Caco-2 (cell line): ENCODE results near the gene RRAGD. TPM values are rescaled to one million over a fixed set of nuclear protein-coding genes. Genes with fewer than 3 reads are reported as not detected.

Experiments
- BruUV-seq: library from RNA; stranded (reverse); fragments of 400-500 nt; replicated peaks from 2 replicates; lab custom pipeline; 2021; lab: Mats Ljungman, UMichigan
- CTCF ChIA-PET: fragments of 300-600 bp; sonication (Branson Sonifier 250); formaldehyde crosslinking; loops from one replicate; lab custom pipeline; 2022; ENCODE audit warnings: antibody characterized with exemption; lab: Charles Lee
- POLR2A ChIA-PET: fragments of 300-600 bp; sonication (Branson Sonifier 250); formaldehyde crosslinking; loops from one replicate; lab custom pipeline; 2022; ENCODE audit warnings: antibody characterized with exemption; lab: Charles Lee
- DNase-seq, 2 experiments: peaks; one replicate each; pipeline versions ENCODE4 v3.0.0 to v3.0.0-alpha.2; 2020 to 2022
- H3K27me3 ChIP-seq: replicated peaks from 2 replicates; pipeline ENCODE4 v1.6.0; 2011; ENCODE audit warnings: low read length; ENCODE audit not compliant: control insufficient read depth, insufficient read depth
- H3K36me3 ChIP-seq: 2 replicates; pipeline ENCODE4 v1.5.1; 2011; ENCODE audit warnings: low read length; ENCODE audit not compliant: control insufficient read depth, insufficient read depth
- H3K4me1 ChIP-seq: fragments of 250-450 bp; sonication (Bioruptor Pico); 2 replicates; pipeline ENCODE4 v1.5.1; 2020; ENCODE audit warnings: mild to moderate bottlenecking
- H3K4me3 ChIP-seq: 2 replicates; pipeline ENCODE4 v1.5.1; 2011; ENCODE audit warnings: low read depth, mild to moderate bottlenecking, control low read depth, low read length
- H3K9me3 ChIP-seq: fragments of 250-450 bp; sonication (Bioruptor Pico); 2 replicates; pipeline ENCODE4 v1.5.1; 2020; ENCODE audit warnings: mild to moderate bottlenecking, moderate library complexity
- H3K27ac Mint-ChIP-seq: one replicate; pipeline ENCODE4 v1.8.0; 2022; ENCODE audit warnings: mixed read lengths; ENCODE audit not compliant: unreplicated experiment
- H3K27me3 Mint-ChIP-seq: one replicate; pipeline ENCODE4 v1.8.0; 2022; ENCODE audit warnings: mixed read lengths; ENCODE audit not compliant: insufficient read depth, unreplicated experiment
- H3K36me3 Mint-ChIP-seq: one replicate; pipeline ENCODE4 v1.8.0; 2022; ENCODE audit warnings: mild to moderate bottlenecking, mixed read lengths; ENCODE audit not compliant: insufficient read depth, unreplicated experiment
- H3K4me1 Mint-ChIP-seq: one replicate; pipeline ENCODE4 v1.8.0; 2022; ENCODE audit warnings: low read depth, mixed read lengths; ENCODE audit not compliant: unreplicated experiment
- H3K4me3 Mint-ChIP-seq: one replicate; pipeline ENCODE4 v1.8.0; 2022; ENCODE audit warnings: mild to moderate bottlenecking, moderate library complexity, mixed read lengths; ENCODE audit not compliant: unreplicated experiment
- H3K9me3 Mint-ChIP-seq: one replicate; pipeline ENCODE4 v1.8.0; 2022; ENCODE audit warnings: mixed read lengths; ENCODE audit not compliant: unreplicated experiment
- intact Hi-C: fragments of 100-400 bp; cut with micrococcal nuclease; formaldehyde crosslinking; loops from one replicate; pipeline ENCODE4 v1.10.0; 2022; ENCODE audit not compliant: unreplicated experiment
- total RNA-seq: library from RNA; stranded (reverse); gene quantifications from 2 replicates; pipeline ENCODE4 v1.2.3, GENCODE V29; 2022
- TF ChIP-seq, protein P1 (sequence below), 2 experiments: fragments of 200-600 bp in 1 of 2; IDR thresholded peaks; 1 replicate in 1 of 2; 2 replicates in 1 of 2; pipeline versions ENCODE4 v1.5.1 to v1.8.0; 2011 to 2022; ENCODE audit warnings: antibody characterized with exemption in 1 of 2, control low read depth in 1 of 2, inconsistent platforms in 1 of 2, low read depth in 1 of 2, low read length in 1 of 2, mild to moderate bottlenecking in 1 of 2, moderate library complexity in 1 of 2; ENCODE audit not compliant: insufficient read depth in 1 of 2, severe bottlenecking in 1 of 2, unreplicated experiment in 1 of 2

The RRAGD gene
- total RNA-seq, 1 experiment from 2014 or later = 8.0 TPM

DNA sequence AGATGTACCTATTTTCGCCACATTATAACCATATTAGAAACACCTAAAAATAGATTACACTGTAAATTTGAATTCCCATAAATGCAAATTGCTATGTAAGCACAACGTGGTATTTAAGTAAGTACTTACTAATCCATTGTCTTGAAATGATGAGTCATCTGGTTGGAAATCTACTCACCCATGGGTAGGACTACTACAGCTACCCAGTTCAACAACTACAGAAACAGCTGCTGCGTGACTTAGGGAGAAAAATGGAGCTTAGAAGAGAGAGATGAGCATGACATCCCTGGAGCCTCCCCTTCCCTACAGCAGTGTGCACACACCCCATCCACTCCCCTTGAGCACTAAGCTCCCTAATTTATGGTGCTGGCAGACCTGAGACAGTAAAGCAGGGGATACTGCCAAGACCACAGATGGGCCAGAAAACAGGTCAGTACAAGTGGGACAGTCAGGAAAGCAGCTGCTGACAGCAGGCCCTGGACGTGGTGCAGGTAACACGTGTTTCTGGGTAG, 26.9 kb downstream of the RRAGD start:
- no TSS peak for BruUV-seq
- no peaks in the 10 kb centered on the region for H3K4me1 Mint-ChIP-seq
- H3K27ac Mint-ChIP-seq = no peak overlapping the region
- no peaks in the 10 kb centered on the region for H3K36me3 Mint-ChIP-seq
- ChIA-PET POLR2A (no interaction called here), CTCF (no interaction called here)
- intact Hi-C loops = no loop called here
- Histone ChIP-seq H3K4me3 (no peak overlapping the region), H3K4me1 (no peaks in the 10 kb centered on the region), H3K27me3 (no peaks in the 10 kb centered on the region), H3K9me3 (no peaks in the 10 kb centered on the region), H3K36me3 (no peaks in the 10 kb centered on the region)
- DNase-seq = no peak
- H3K4me3 Mint-ChIP-seq = no peak overlapping the region
- no peaks in the 10 kb centered on the region for H3K9me3 Mint-ChIP-seq
- TF ChIP-seq, protein P1, sequence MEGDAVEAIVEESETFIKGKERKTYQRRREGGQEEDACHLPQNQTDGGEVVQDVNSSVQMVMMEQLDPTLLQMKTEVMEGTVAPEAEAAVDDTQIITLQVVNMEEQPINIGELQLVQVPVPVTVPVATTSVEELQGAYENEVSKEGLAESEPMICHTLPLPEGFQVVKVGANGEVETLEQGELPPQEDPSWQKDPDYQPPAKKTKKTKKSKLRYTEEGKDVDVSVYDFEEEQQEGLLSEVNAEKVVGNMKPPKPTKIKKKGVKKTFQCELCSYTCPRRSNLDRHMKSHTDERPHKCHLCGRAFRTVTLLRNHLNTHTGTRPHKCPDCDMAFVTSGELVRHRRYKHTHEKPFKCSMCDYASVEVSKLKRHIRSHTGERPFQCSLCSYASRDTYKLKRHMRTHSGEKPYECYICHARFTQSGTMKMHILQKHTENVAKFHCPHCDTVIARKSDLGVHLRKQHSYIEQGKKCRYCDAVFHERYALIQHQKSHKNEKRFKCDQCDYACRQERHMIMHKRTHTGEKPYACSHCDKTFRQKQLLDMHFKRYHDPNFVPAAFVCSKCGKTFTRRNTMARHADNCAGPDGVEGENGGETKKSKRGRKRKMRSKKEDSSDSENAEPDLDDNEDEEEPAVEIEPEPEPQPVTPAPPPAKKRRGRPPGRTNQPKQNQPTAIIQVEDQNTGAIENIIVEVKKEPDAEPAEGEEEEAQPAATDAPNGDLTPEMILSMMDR (IDR thresholded peaks at IDR 0.05; ENCODE audit: insufficient read depth in 1 of 2, low read depth in 1 of 2, low read length in 1 of 2, severe bottlenecking in 1 of 2, unreplicated experiment in 1 of 2) = no peak
- peaks cover 3% of the 10 kb centered on the region for H3K27me3 Mint-ChIP-seq

DNA sequence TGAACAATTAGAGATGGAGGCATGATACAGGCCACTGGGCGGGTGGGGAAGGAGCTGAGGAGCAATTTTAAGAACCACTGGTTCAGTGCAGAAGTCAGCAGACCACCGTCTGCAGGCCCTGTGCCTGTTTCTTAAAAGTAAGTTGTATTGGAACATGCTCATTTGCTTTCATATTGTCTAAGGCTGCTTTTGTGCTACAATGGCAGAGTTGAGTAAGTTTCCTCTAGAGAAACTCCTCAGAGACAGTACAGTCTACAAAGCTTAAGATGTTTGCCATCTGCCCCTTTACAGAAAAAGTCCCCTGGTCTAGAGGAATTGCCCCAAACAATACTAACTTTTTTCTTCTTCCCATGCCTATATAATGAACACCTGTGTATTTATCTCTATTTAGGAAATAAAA, 31.0 kb downstream of the RRAGD start:
- CTCF ChIA-PET = interaction anchor here (0.9 kb wide), 1 partner anchor 9 kb away, joined by 4 read pairs; no protein-coding TSS in a partner anchor
- POLR2A ChIA-PET = no interaction called here
- Histone ChIP-seq H3K9me3 (no peaks in the 10 kb centered on the region), H3K4me1 (no peaks in the 10 kb centered on the region), H3K36me3 (no peaks in the 10 kb centered on the region), H3K4me3 (no peak overlapping the region), H3K27me3 (no peaks in the 10 kb centered on the region)
- Mint-ChIP-seq H3K27ac (no peak overlapping the region), H3K36me3 (no peaks in the 10 kb centered on the region), H3K4me3 (no peak overlapping the region), H3K9me3 (no peaks in the 10 kb centered on the region), H3K27me3 (peaks cover 3% of the 10 kb centered on the region), H3K4me1 (no peaks in the 10 kb centered on the region)
- BruUV-seq = no TSS peak
- DNase-seq = no peak
- intact Hi-C loops = no loop called here
- TF ChIP-seq, protein P1 (IDR thresholded peaks at IDR 0.05; ENCODE audit: insufficient read depth in 1 of 2, low read depth in 1 of 2, low read length in 1 of 2, severe bottlenecking in 1 of 2, unreplicated experiment in 1 of 2) = no peak

DNA sequence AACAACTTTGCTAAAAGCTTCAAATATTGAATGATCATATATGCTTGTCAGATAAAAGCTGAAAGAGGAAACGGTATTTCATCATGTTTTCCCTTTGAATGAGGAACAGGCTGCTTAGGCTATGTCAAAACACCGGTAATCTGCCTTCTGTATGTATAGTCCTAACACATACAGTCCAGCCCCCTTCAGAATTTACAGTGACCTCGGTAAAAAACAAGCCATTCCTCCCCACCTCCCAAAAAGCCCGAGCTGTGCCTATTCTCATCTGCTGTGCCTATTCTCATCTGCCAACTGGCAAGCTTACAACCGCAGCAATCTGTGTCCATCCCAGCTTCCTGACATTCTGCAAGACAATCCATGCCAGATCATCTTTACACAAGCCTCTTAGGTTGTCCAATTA, 32.8 kb downstream of the RRAGD start:
- Mint-ChIP-seq H3K36me3 (no peaks in the 10 kb centered on the region), H3K27me3 (peaks cover 3% of the 10 kb centered on the region), H3K27ac (no peak overlapping the region), H3K4me1 (no peaks in the 10 kb centered on the region), H3K4me3 (no peak overlapping the region), H3K9me3 (no peaks in the 10 kb centered on the region)
- BruUV-seq = no TSS peak
- Histone ChIP-seq H3K4me1 (no peaks in the 10 kb centered on the region), H3K9me3 (no peaks in the 10 kb centered on the region), H3K36me3 (no peaks in the 10 kb centered on the region), H3K4me3 (no peak overlapping the region), H3K27me3 (no peaks in the 10 kb centered on the region)
- no peak for DNase-seq
- POLR2A ChIA-PET = no interaction called here
- TF ChIP-seq, protein P1 (IDR thresholded peaks at IDR 0.05; ENCODE audit: insufficient read depth in 1 of 2, low read depth in 1 of 2, low read length in 1 of 2, severe bottlenecking in 1 of 2, unreplicated experiment in 1 of 2) = no peak
- intact Hi-C loops = loop anchor here (5.0 kb wide), 2 partner anchors 33 to 53 kb away; partner anchors contain the start of genes ANKRD6 and RRAGD
- CTCF ChIA-PET = no interaction called here
